Neuronal stem cell (in vitro differentiated cells): ENCODE results near the gene PTGIS.

Experiments
- DNase-seq: peaks from one replicate; pipeline ENCODE4 v3.0.0-alpha.2; 2013; ENCODE audit warnings: low spot score
- H2AFZ ChIP-seq: one replicate; pipeline ENCODE4 v1.6.1; 2013; ENCODE audit warnings: mild to moderate bottlenecking, low read length, inconsistent platforms
- H2AK5ac ChIP-seq: 2 replicates; pipeline ENCODE4 v1.6.1; 2013; ENCODE audit warnings: low read depth, mild to moderate bottlenecking, inconsistent platforms, low read length, moderate library complexity, mixed read lengths
- H2BK120ac ChIP-seq: 2 replicates; pipeline ENCODE4 v1.6.1; 2013; ENCODE audit warnings: low read depth, mild to moderate bottlenecking, inconsistent platforms, low read length, moderate library complexity, mixed read lengths
- H2BK12ac ChIP-seq: one replicate; pipeline ENCODE4 v1.6.1; 2013; ENCODE audit warnings: low read length, inconsistent platforms
- H2BK15ac ChIP-seq: 2 replicates; pipeline ENCODE4 v1.6.1; 2013; ENCODE audit warnings: mild to moderate bottlenecking, low read length, inconsistent platforms, mixed read lengths
- H2BK5ac ChIP-seq: one replicate; pipeline ENCODE4 v1.6.1; 2013; ENCODE audit warnings: inconsistent platforms, mild to moderate bottlenecking, low read length, moderate library complexity
- H3K14ac ChIP-seq: one replicate; pipeline ENCODE4 v1.6.1; 2013; ENCODE audit warnings: low read length, inconsistent platforms
- H3K18ac ChIP-seq: 2 replicates; pipeline ENCODE4 v1.6.1; 2013; ENCODE audit warnings: low read length, inconsistent platforms
- H3K23ac ChIP-seq: 2 replicates; pipeline ENCODE4 v1.6.1; 2013; ENCODE audit warnings: low read depth, mild to moderate bottlenecking, mixed read lengths, low read length, inconsistent platforms; ENCODE audit not compliant: poor library complexity
- H3K27ac ChIP-seq: replicated peaks from 3 replicates; pipeline ENCODE4 v1.5.1; 2013; ENCODE audit warnings: low read length, inconsistent platforms
- H3K27me3 ChIP-seq, 3 experiments: 2 replicates each; pipeline ENCODE4 v1.6.1; 2013; ENCODE audit warnings: low read length in 3 of 3, mild to moderate bottlenecking in 2 of 3, inconsistent platforms in 1 of 3, low read depth in 1 of 3, mixed read lengths in 1 of 3, moderate library complexity in 1 of 3; ENCODE audit not compliant: control insufficient read depth in 3 of 3, insufficient read depth in 3 of 3
- H3K36me3 ChIP-seq, 2 donors: replicated peaks in 1 of 2; 2 replicates each; pipeline ENCODE4 v1.6.1; 2013; ENCODE audit warnings: low read length in 2 of 2; ENCODE audit not compliant: control insufficient read depth in 2 of 2, insufficient read depth in 2 of 2
- H3K4ac ChIP-seq: 2 replicates; pipeline ENCODE4 v1.6.1; 2013; ENCODE audit warnings: inconsistent platforms, mild to moderate bottlenecking, low read length, moderate library complexity
- H3K4me1 ChIP-seq, 2 donors: 1 replicate in 1 of 2; 2 replicates in 1 of 2; pipeline ENCODE4 v1.6.1; 2013; ENCODE audit warnings: low read length in 2 of 2, low read depth in 1 of 2; ENCODE audit not compliant: control insufficient read depth in 2 of 2, insufficient read depth in 1 of 2
- H3K4me2 ChIP-seq: one replicate; pipeline ENCODE4 v1.6.1; 2013; ENCODE audit warnings: mild to moderate bottlenecking, low read length, inconsistent platforms; ENCODE audit not compliant: insufficient read depth, poor library complexity, severe bottlenecking
- H3K4me3 ChIP-seq, 2 donors: 2 replicates each; pipeline ENCODE4 v1.5.1; 2013; ENCODE audit warnings: low read length in 2 of 2, mild to moderate bottlenecking in 2 of 2, inconsistent platforms in 1 of 2, moderate library complexity in 1 of 2
- H3K79me1 ChIP-seq: one replicate; pipeline ENCODE4 v1.6.1; 2013; ENCODE audit warnings: low read depth, mild to moderate bottlenecking, inconsistent platforms, low read length, moderate library complexity
- H3K9ac ChIP-seq: one replicate; pipeline ENCODE4 v1.6.1; 2013; ENCODE audit warnings: mild to moderate bottlenecking, low read depth, low read length, inconsistent platforms; ENCODE audit not compliant: poor library complexity
- H3K9me3 ChIP-seq, 2 donors: replicated peaks in 1 of 2; 2 replicates each; pipeline versions ENCODE3 to v1.6.1; 2013; ENCODE audit warnings: low read length in 2 of 2, mild to moderate bottlenecking in 2 of 2, inconsistent platforms in 1 of 2, low read depth in 1 of 2, mixed read lengths in 1 of 2, moderate library complexity in 1 of 2; ENCODE audit not compliant: control insufficient read depth in 2 of 2, insufficient read depth in 1 of 2
- H4K8ac ChIP-seq: one replicate; pipeline ENCODE4 v1.6.1; 2013; ENCODE audit warnings: low read depth, mild to moderate bottlenecking, inconsistent platforms, low read length, moderate library complexity
- H4K91ac ChIP-seq: one replicate; pipeline ENCODE4 v1.6.1; 2013; ENCODE audit warnings: low read length, low read depth, mild to moderate bottlenecking, inconsistent platforms; ENCODE audit not compliant: poor library complexity
- WGBS, 2 donors: extraction: QIAGEN DNeasy Blood & Tissue Kit; methylation state at CpG; one replicate each; pipeline ENCODE4 v1.1.7; 2013; ENCODE audit warnings: missing lambda C conversion rate in 2 of 2, mixed read lengths in 1 of 2; ENCODE audit not compliant: insufficient read length in 2 of 2, insufficient replicate concordance in 1 of 2; ENCODE audit errors: extremely low coverage in 2 of 2; 5-methylcytosine and 5-hydroxymethylcytosine counted together

PTGIS gene

GRCh38 chr20:49594931-49595315 lies 27.0 kb upstream of the PTGIS start:
- H3K4me3 ChIP-seq = no peak overlapping the region
- DNase-seq = no peak
- no peak overlapping the region for H3K4me2 ChIP-seq
- H2AK5ac ChIP-seq = no peak overlapping the region
- H3K23ac ChIP-seq = no peak overlapping the region
- H3K14ac ChIP-seq = peak overlapping the region; percentile 72
- WGBS, 2 donors = no CpG with 5 or more reads among the region's 6 CpGs
- no peak overlapping the region for H2BK12ac ChIP-seq
- peaks cover 0 to 17% (median 2%) of the 10 kb centered on the region in 3 experiments for H3K27me3 ChIP-seq
- H3K18ac ChIP-seq = no peak overlapping the region
- no peak overlapping the region for H3K9ac ChIP-seq
- H4K8ac ChIP-seq = no peak overlapping the region
- no peak overlapping the region for H3K27ac ChIP-seq
- no peak overlapping the region for H4K91ac ChIP-seq
- no peak overlapping the region for H3K4ac ChIP-seq
- H2BK15ac ChIP-seq = no peak overlapping the region
- H3K79me1 ChIP-seq = no peaks in the 10 kb centered on the region
- no peaks in the 10 kb centered on the region for H3K9me3 ChIP-seq
- no peak overlapping the region for H2BK5ac ChIP-seq
- no peak overlapping the region for H2BK120ac ChIP-seq
- no peaks in the 10 kb centered on the region for H3K36me3 ChIP-seq
- H3K4me1 ChIP-seq = peaks cover 0 to 4% of the 10 kb centered on the region in 2 donors
- no peak overlapping the region for H2AFZ ChIP-seq

DNA sequence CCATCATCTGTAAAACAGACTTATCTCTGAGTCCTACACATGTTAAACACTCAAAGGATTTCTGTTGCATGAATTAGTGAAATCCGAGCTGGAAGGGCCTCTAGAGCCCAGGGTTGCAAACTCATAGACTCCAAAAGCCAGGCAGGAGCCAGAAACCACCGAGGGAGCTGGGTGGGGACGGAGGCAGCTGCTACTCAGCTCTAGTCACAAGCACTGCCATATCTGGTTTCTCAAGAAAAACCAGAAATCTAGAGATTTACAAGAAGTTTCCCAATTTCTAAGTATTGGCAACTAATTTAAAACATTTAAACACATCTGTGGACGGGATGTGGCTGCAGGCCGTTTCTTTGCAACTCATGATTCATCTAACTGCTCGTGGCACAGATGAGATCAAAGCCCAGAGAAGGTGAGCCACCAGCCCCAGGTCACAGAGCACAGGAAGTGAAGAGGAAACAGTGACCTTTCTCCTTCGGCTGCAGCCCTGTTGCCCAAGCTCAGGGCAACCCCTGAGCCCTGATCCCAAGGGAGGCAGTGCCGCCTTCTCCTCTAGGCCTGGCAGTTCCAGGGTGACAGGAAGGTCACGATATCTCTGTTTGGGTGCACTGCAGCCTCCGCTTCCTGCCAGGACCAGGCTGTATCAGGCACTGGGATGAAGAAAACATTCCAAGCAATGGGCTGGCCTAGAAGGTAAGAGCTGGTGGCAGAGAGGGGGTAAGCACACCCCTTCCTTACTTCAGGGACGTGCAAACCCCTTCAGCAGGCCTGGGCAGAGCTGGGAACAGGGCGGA lies 26.4 kb upstream of the PTGIS start:
- Histone ChIP-seq H3K27me3 (peaks cover 0 to 19% (median 2%) of the 10 kb centered on the region in 3 experiments), H2BK12ac (no peak overlapping the region), H3K79me1 (no peaks in the 10 kb centered on the region), H3K9me3 (no peaks in the 10 kb centered on the region), H4K91ac (no peak overlapping the region), H3K14ac (no peak overlapping the region), H2BK5ac (no peak overlapping the region), H3K4ac (no peak overlapping the region), H3K18ac (peak overlapping the region; percentile 1), H3K23ac (no peak overlapping the region), H3K36me3 (no peaks in the 10 kb centered on the region), H3K4me2 (no peak overlapping the region), H3K27ac (peak overlapping the region; percentile 4), H2BK15ac (no peak overlapping the region), H2AFZ (no peak overlapping the region), H3K4me3 (no peak overlapping the region), H2AK5ac (no peak overlapping the region), H2BK120ac (no peak overlapping the region), H3K9ac (no peak overlapping the region), H4K8ac (no peak overlapping the region), H3K4me1 (peaks cover 0 to 4% of the 10 kb centered on the region in 2 donors)
- no peak for DNase-seq
- no CpG with 5 or more reads among the region's 12 CpGs for WGBS, 2 donors

GRCh38 chr20:49593466-49594142 lies 25.7 kb upstream of the PTGIS start:
- H3K9ac ChIP-seq = no peak overlapping the region

GRCh38 chr20:49592120-49592519 lies 24.2 kb upstream of the PTGIS start:
- Histone ChIP-seq H3K27me3 (peaks cover 0 to 19% (median 2%) of the 10 kb centered on the region in 3 experiments), H3K27ac (no peak overlapping the region), H3K79me1 (no peaks in the 10 kb centered on the region), H3K23ac (no peak overlapping the region), H2BK5ac (no peak overlapping the region), H3K4ac (no peak overlapping the region), H3K36me3 (no peaks in the 10 kb centered on the region), H4K8ac (no peak overlapping the region), H2BK12ac (no peak overlapping the region), H3K18ac (no peak overlapping the region), H2BK120ac (no peak overlapping the region), H4K91ac (no peak overlapping the region), H2AK5ac (no peak overlapping the region), H3K4me1 (peaks cover 0 to 5% of the 10 kb centered on the region in 2 donors), H2AFZ (no peak overlapping the region), H2BK15ac (no peak overlapping the region), H3K14ac (no peak overlapping the region), H3K9ac (no peak overlapping the region), H3K9me3 (no peaks in the 10 kb centered on the region), H3K4me3 (no peak overlapping the region), H3K4me2 (no peak overlapping the region)
- DNase-seq = no peak

More at GRCh38 chr20:49593466-49594142, 25.7 kb upstream of the PTGIS start:
- Histone ChIP-seq H3K27me3 (peaks cover 0 to 19% (median 2%) of the 10 kb centered on the region in 3 experiments), H2BK12ac (no peak overlapping the region), H3K23ac (no peak overlapping the region), H3K36me3 (no peaks in the 10 kb centered on the region), H2AK5ac (peak overlapping the region; percentile 56), H2BK5ac (no peak overlapping the region), H3K18ac (no peak overlapping the region), H4K91ac (no peak overlapping the region), H3K27ac (peak overlapping the region; percentile 4), H3K9me3 (no peaks in the 10 kb centered on the region), H3K14ac (no peak overlapping the region), H3K79me1 (no peaks in the 10 kb centered on the region), H2AFZ (no peak overlapping the region), H4K8ac (no peak overlapping the region), H2BK15ac (no peak overlapping the region), H3K4me1 (peaks cover 0 to 4% of the 10 kb centered on the region in 2 donors), H3K4ac (no peak overlapping the region), H3K4me2 (no peak overlapping the region), H3K4me3 (no peak overlapping the region), H2BK120ac (no peak overlapping the region)
- no peak for DNase-seq
- no CpG with 5 or more reads among the region's 15 CpGs for WGBS, 2 donors
